CD14-positive monocyte (primary cell): ENCODE results near the gene CMSS1. TPM values are rescaled to one million over a fixed set of nuclear protein-coding genes. Genes with fewer than 3 reads are reported as not detected.

ENCODE experiments used
- DNase-seq, 3 donors: peaks; one replicate each; pipeline ENCODE4 v3.0.0-alpha.2; 2011 to 2022
- H2AFZ ChIP-seq: 2 replicates; pipeline ENCODE4 v1.6.0; 2012; ENCODE audit warnings: mild to moderate bottlenecking, low read depth, low read length, inconsistent platforms; ENCODE audit not compliant: insufficient read depth, poor library complexity, severe bottlenecking
- H3K27ac ChIP-seq, 2 donors: 1 replicate in 1 of 2; 2 replicates in 1 of 2; pipeline ENCODE4 v1.5.1; 2012 to 2013; ENCODE audit warnings: low read length in 2 of 2, control low read depth in 1 of 2, inconsistent platforms in 1 of 2, low read depth in 1 of 2, mild to moderate bottlenecking in 1 of 2
- H3K27me3 ChIP-seq, 2 donors: one replicate each; pipeline versions ENCODE4 v1.6.0 to v1.6.1; 2011 to 2013; ENCODE audit warnings: low read length in 2 of 2; ENCODE audit not compliant: control insufficient read depth in 2 of 2, insufficient read depth in 2 of 2
- H3K36me3 ChIP-seq, 2 donors: replicated peaks in 1 of 2; 1 replicate in 1 of 2; 2 replicates in 1 of 2; pipeline versions ENCODE4 v1.5.1 to v1.6.1; 2012 to 2013; ENCODE audit warnings: low read length in 2 of 2, control low read depth in 1 of 2, inconsistent platforms in 1 of 2, mild to moderate bottlenecking in 1 of 2; ENCODE audit not compliant: insufficient read depth in 2 of 2, control insufficient read depth in 1 of 2
- H3K4me1 ChIP-seq, 2 donors: 1 replicate in 1 of 2; 2 replicates in 1 of 2; pipeline versions ENCODE4 v1.5.1 to v1.6.1; 2012 to 2013; ENCODE audit warnings: low read length in 2 of 2, control low read depth in 1 of 2, inconsistent platforms in 1 of 2, mild to moderate bottlenecking in 1 of 2, moderate library complexity in 1 of 2; ENCODE audit not compliant: insufficient read depth in 2 of 2, control insufficient read depth in 1 of 2
- H3K4me2 ChIP-seq: replicated peaks from 2 replicates; pipeline ENCODE3; 2012; ENCODE audit warnings: low read length, moderate library complexity, mild to moderate bottlenecking; ENCODE audit not compliant: poor library complexity, severe bottlenecking; ENCODE audit errors: extremely low read depth
- H3K4me3 ChIP-seq, 3 experiments: fragments of 200-600 bp in 1 of 3; sonication (generic) in 1 of 3; replicated peaks in 1 of 3; 1 replicate in 2 of 3; 2 replicates in 1 of 3; pipeline ENCODE4 v1.5.1; 2011 to 2013; ENCODE audit warnings: low read length in 3 of 3, mild to moderate bottlenecking in 3 of 3, control low read depth in 2 of 3, low read depth in 2 of 3, inconsistent platforms in 1 of 3, moderate library complexity in 1 of 3
- H3K79me2 ChIP-seq: 2 replicates; pipeline ENCODE4 v1.6.0; 2012; ENCODE audit warnings: mild to moderate bottlenecking, control low read depth, inconsistent platforms, low read length, moderate library complexity; ENCODE audit not compliant: insufficient read depth
- H3K9ac ChIP-seq: 2 replicates; pipeline ENCODE4 v1.6.0; 2017; ENCODE audit warnings: low read length, mild to moderate bottlenecking; ENCODE audit not compliant: insufficient read depth, poor library complexity, severe bottlenecking
- H3K9me3 ChIP-seq, 2 donors: replicated peaks in 1 of 2; 1 replicate in 1 of 2; 2 replicates in 1 of 2; pipeline versions ENCODE4 v1.5.1 to v1.6.1; 2012 to 2013; ENCODE audit warnings: low read length in 2 of 2, control low read depth in 1 of 2; ENCODE audit not compliant: control insufficient read depth in 1 of 2, insufficient read depth in 1 of 2
- H4K20me1 ChIP-seq: 2 replicates; pipeline ENCODE4 v1.6.0; 2012; ENCODE audit warnings: mild to moderate bottlenecking, low read length, control low read depth, moderate library complexity; ENCODE audit not compliant: insufficient read depth
- H3K27ac Mint-ChIP-seq, 7 donors: one replicate each; pipeline ENCODE4 v1.8.0; 2020; ENCODE audit warnings: mild to moderate bottlenecking in 7 of 7, mixed read lengths in 7 of 7, moderate library complexity in 6 of 7, inconsistent platforms in 2 of 7
- H3K27me3 Mint-ChIP-seq, 3 donors: one replicate each; pipeline ENCODE4 v1.8.0; 2021 to 2022; ENCODE audit warnings: low read depth in 3 of 3, mild to moderate bottlenecking in 3 of 3, mixed read lengths in 3 of 3, moderate library complexity in 3 of 3, inconsistent platforms in 1 of 3
- H3K36me3 Mint-ChIP-seq, 2 donors: one replicate each; pipeline ENCODE4 v1.8.0; 2020; ENCODE audit warnings: mixed read lengths in 2 of 2, inconsistent platforms in 1 of 2, mild to moderate bottlenecking in 1 of 2
- H3K4me1 Mint-ChIP-seq: one replicate; pipeline ENCODE4 v1.8.0; 2020; ENCODE audit warnings: mild to moderate bottlenecking, mixed read lengths
- H3K4me3 Mint-ChIP-seq, 2 donors: one replicate each; pipeline ENCODE4 v1.8.0; 2020; ENCODE audit warnings: mild to moderate bottlenecking in 2 of 2, mixed read lengths in 2 of 2, moderate library complexity in 1 of 2
- H3K9me3 Mint-ChIP-seq, 7 donors: one replicate each; pipeline ENCODE4 v1.8.0; 2020 to 2022; ENCODE audit warnings: mixed read lengths in 7 of 7, mild to moderate bottlenecking in 6 of 7, moderate library complexity in 6 of 7, inconsistent platforms in 2 of 7
- CTCF ChIP-seq: fragments of 200-600 bp; IDR thresholded peaks from one replicate; pipeline ENCODE4 v1.8.0; 2022; ENCODE audit warnings: antibody characterized with exemption, mild to moderate bottlenecking
- WGBS: methylation state at CpG from one replicate; pipeline ENCODE4 v1.1.5; 2013; ENCODE audit warnings: missing lambda C conversion rate; ENCODE audit not compliant: insufficient coverage; 5-methylcytosine and 5-hydroxymethylcytosine counted together
- intact Hi-C, 2 donors: fragments of 100-400 bp; cut with micrococcal nuclease; formaldehyde crosslinking; loops; one replicate each; pipeline versions ENCODE4 v1.15.0 to v1.15.1; 2023
- polyA plus RNA-seq, 3 donors: library from polyadenylated mRNA; depleted of rRNA in 1 of 3; unstranded in 2 of 3; stranded (reverse) in 1 of 3; fragments of 300-500 nt in 2 of 3; fragments of >200 nt in 1 of 3; fragmentation: Illumina TruSeq in 2 of 3; gene quantifications; 1 replicate in 2 of 3; 2 replicates in 1 of 3; pipeline ENCODE4 v1.2.3, GENCODE V29; 2012 to 2021

The CMSS1 gene
- polyA plus RNA-seq, 3 donors: 1.1 to 3.6 (median 2.2) TPM

- no peak overlapping the region for H2AFZ ChIP-seq
- H3K9me3 ChIP-seq: peaks cover 10 to 15% of the 10 kb centered on the region in 2 donors
- no peak overlapping the region for H3K9ac ChIP-seq
- H3K27me3 ChIP-seq: no peaks in the 10 kb centered on the region
- no peak for DNase-seq
- H3K4me3 Mint-ChIP-seq: no peak overlapping the region
- no peaks in the 10 kb centered on the region for H3K79me2 ChIP-seq
- no peak for TF ChIP-seq CTCF
- H3K4me1 Mint-ChIP-seq: peaks cover 1% of the 10 kb centered on the region
- no peaks in the 10 kb centered on the region for H4K20me1 ChIP-seq
- no peaks in the 10 kb centered on the region for H3K36me3 Mint-ChIP-seq
- H3K4me1 ChIP-seq: no peaks in the 10 kb centered on the region
- no peak overlapping the region for H3K4me3 ChIP-seq
- no peak overlapping the region for H3K27ac Mint-ChIP-seq
- H3K9me3 Mint-ChIP-seq: peaks cover 8 to 26% (median 17%) of the 10 kb centered on the region in 7 donors
- H3K4me2 ChIP-seq: no peak overlapping the region
- H3K27ac ChIP-seq: no peak overlapping the region
- intact Hi-C loops: no loop called here
- H3K27me3 Mint-ChIP-seq: peaks cover 0 to 3% (median 0%) of the 10 kb centered on the region in 3 donors
- no CpG with 5 or more reads among the region's 1 CpG for WGBS
- no peaks in the 10 kb centered on the region for H3K36me3 ChIP-seq
These were observed 14.4 kb upstream of the CMSS1 start for GRCh38 chr3:99803297-99803696.

DNA sequence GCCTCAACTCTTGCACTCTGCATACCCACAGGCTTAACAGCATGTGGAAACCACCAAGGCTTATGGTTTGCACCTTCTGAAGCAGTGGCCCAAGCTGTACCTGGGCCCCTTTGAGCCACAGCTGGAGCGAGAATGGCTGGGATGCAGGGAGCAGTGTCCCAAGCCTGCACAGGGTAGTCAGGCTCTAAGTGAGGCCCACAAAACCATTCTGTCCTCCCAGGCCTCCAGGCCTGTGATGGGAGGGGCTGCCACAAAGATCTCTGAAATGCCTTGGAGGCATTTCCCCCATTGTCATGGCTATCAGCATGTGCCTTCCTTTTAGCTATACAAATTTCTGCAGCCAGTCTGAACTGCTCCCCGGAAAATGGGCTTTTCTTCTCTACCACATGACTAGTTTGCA lies 12.5 kb upstream of the CMSS1 start:
- no peak overlapping the region for H3K4me2 ChIP-seq
- Mint-ChIP-seq H3K4me1 (peaks cover 1% of the 10 kb centered on the region), H3K4me3 (no peak overlapping the region), H3K27me3 (peaks cover 0 to 3% (median 0%) of the 10 kb centered on the region in 3 donors), H3K9me3 (peaks cover 8 to 22% (median 17%) of the 10 kb centered on the region in 7 donors), H3K36me3 (no peaks in the 10 kb centered on the region), H3K27ac (no peak overlapping the region)
- no peaks in the 10 kb centered on the region for H3K79me2 ChIP-seq
- H4K20me1 ChIP-seq: no peaks in the 10 kb centered on the region
- no peaks in the 10 kb centered on the region for H3K4me1 ChIP-seq
- no peak overlapping the region for H3K27ac ChIP-seq
- no peak overlapping the region for H3K9ac ChIP-seq
- peaks cover 10 to 15% of the 10 kb centered on the region in 2 donors for H3K9me3 ChIP-seq
- DNase-seq: no peak
- no peak overlapping the region for H2AFZ ChIP-seq
- TF ChIP-seq CTCF: no peak
- no peak overlapping the region for H3K4me3 ChIP-seq
- no peaks in the 10 kb centered on the region for H3K27me3 ChIP-seq
- 89% methylated on average over 1 of the region's 2 CpGs for WGBS
- no peaks in the 10 kb centered on the region for H3K36me3 ChIP-seq
- intact Hi-C loops: loop anchor here in 1 of 2 donors (5.0 kb wide), 1 partner anchor 1233 kb away; no protein-coding TSS in a partner anchor
